ENCODE measurements around the gene C3orf20.

Gene C3orf20

GRCh38 chr3:14771593-14772497, 96.9 kb downstream of the C3orf20 start:
- no peak for TF ChIP-seq CTCF (IDR thresholded peaks at IDR 0.05; ENCODE audit: borderline replicate concordance, control extremely low read depth, extremely low read depth, insufficient read depth, missing control alignments)
- in situ Hi-C loops (cut with MboI; ENCODE audit: low sequenced_read_pairs, unreplicated experiment), result no loop called here
- no peak for DNase-seq (ENCODE audit: low spot score)

- in situ Hi-C loops (cut with MboI; ENCODE audit: low sequenced_read_pairs, unreplicated experiment), result no loop called here
- no peak for TF ChIP-seq CTCF (IDR thresholded peaks at IDR 0.05; ENCODE audit: borderline replicate concordance, control extremely low read depth, extremely low read depth, insufficient read depth, missing control alignments)
Observed at GRCh38 chr3:14772533-14773138, 97.7 kb downstream of the C3orf20 start.

GRCh38 chr3:14773281-14773680, 98.3 kb downstream of the C3orf20 start:
- TF ChIP-seq CTCF (IDR thresholded peaks at IDR 0.05; ENCODE audit: borderline replicate concordance, control extremely low read depth, extremely low read depth, insufficient read depth, missing control alignments), result no peak
- no peak for DNase-seq (ENCODE audit: low spot score)
- in situ Hi-C loops (cut with MboI; ENCODE audit: low sequenced_read_pairs, unreplicated experiment), result no loop called here

More at GRCh38 chr3:14772533-14773138, 97.7 kb downstream of the C3orf20 start:
- no peak for DNase-seq (ENCODE audit: low spot score)

GRCh38 chr3:14773691-14774128, 98.8 kb downstream of the C3orf20 start:
- no peak for DNase-seq (ENCODE audit: low spot score)
- in situ Hi-C loops (cut with MboI; ENCODE audit: low sequenced_read_pairs, unreplicated experiment), result no loop called here
- no peak for TF ChIP-seq CTCF (IDR thresholded peaks at IDR 0.05; ENCODE audit: borderline replicate concordance, control extremely low read depth, extremely low read depth, insufficient read depth, missing control alignments)

GRCh38 chr3:14774431-14774830, 99.5 kb downstream of the C3orf20 start:
- no peak for TF ChIP-seq CTCF (IDR thresholded peaks at IDR 0.05; ENCODE audit: borderline replicate concordance, control extremely low read depth, extremely low read depth, insufficient read depth, missing control alignments)
- no peak for DNase-seq (ENCODE audit: low spot score)
- in situ Hi-C loops (cut with MboI; ENCODE audit: low sequenced_read_pairs, unreplicated experiment), result no loop called here

- DNase-seq (ENCODE audit: low spot score), result no peak
- in situ Hi-C loops (cut with MboI; ENCODE audit: low sequenced_read_pairs, unreplicated experiment), result no loop called here
- no peak for TF ChIP-seq CTCF (IDR thresholded peaks at IDR 0.05; ENCODE audit: borderline replicate concordance, control extremely low read depth, extremely low read depth, insufficient read depth, missing control alignments)
Observed at GRCh38 chr3:14775011-14775410, 100.1 kb downstream of the C3orf20 start.

Measured in GM13976 (cell line).